Activated effector memory CD4-positive, alpha-beta T cell treated with anti-CD3 and anti-CD28 coated beads, Interleukin-2, amount 50 U/mL, for 16 hours (primary cell): Measurements from ENCODE around the gene TOX3.

Source experiments
- DNase-seq: peaks from one replicate; pipeline ENCODE4 v3.0.0-alpha.2; 2020

Gene TOX3

GRCh38 chr16:52547004-52547833 lies at the start of gene TOX3:
TOX3 (minus strand) TSS chr16:52547143; CDS start chr16:52546723, 420 bp downstream.
- DNase-seq = no peak

GRCh38 chr16:52592778-52593177 lies 45.8 kb upstream of the TOX3 start:
- no peak for DNase-seq

GRCh38 chr16:52591934-52592592 lies 45.1 kb upstream of the TOX3 start:
- DNase-seq = no peak

- DNase-seq = no peak
Measured at GRCh38 chr16:52591471-52591870, 44.5 kb upstream of the TOX3 start.

- no peak for DNase-seq
Measured at GRCh38 chr16:52586159-52586558, 39.2 kb upstream of the TOX3 start.

GRCh38 chr16:52584354-52585320 lies 37.7 kb upstream of the TOX3 start:
- DNase-seq = no peak

GRCh38 chr16:52581530-52581929 lies 34.6 kb upstream of the TOX3 start:
- no peak for DNase-seq

GRCh38 chr16:52580488-52580887 lies 33.5 kb upstream of the TOX3 start:
- DNase-seq = no peak

- no peak for DNase-seq
Measured at GRCh38 chr16:52578829-52579498, 32.0 kb upstream of the TOX3 start.

- no peak for DNase-seq
Measured at GRCh38 chr16:52578007-52578828, 31.3 kb upstream of the TOX3 start.

- no peak for DNase-seq
Measured at GRCh38 chr16:52577130-52577706, 30.3 kb upstream of the TOX3 start.

GRCh38 chr16:52573365-52574299 lies 26.7 kb upstream of the TOX3 start:
- DNase-seq = no peak

GRCh38 chr16:52572656-52573055 lies 25.7 kb upstream of the TOX3 start:
- no peak for DNase-seq

GRCh38 chr16:52570495-52571091 lies 23.6 kb upstream of the TOX3 start:
- no peak for DNase-seq

GRCh38 chr16:52569701-52570100 lies 22.8 kb upstream of the TOX3 start:
- no peak for DNase-seq

- DNase-seq = no peak
Measured at GRCh38 chr16:52568983-52569690, 22.2 kb upstream of the TOX3 start.

- no peak for DNase-seq
Measured at GRCh38 chr16:52568495-52568894, 21.6 kb upstream of the TOX3 start.

GRCh38 chr16:52567193-52567592 lies 20.2 kb upstream of the TOX3 start:
- no peak for DNase-seq
